Measurements from ENCODE around the gene SLC39A1.

The SLC39A1 gene

GRCh38 chr1:153976819-153977249 lies 13.5 kb upstream of the SLC39A1 start:
- no peak for DNase-seq

- no peak for DNase-seq
Observed at GRCh38 chr1:153973525-153973924, 10.2 kb upstream of the SLC39A1 start.

DNA sequence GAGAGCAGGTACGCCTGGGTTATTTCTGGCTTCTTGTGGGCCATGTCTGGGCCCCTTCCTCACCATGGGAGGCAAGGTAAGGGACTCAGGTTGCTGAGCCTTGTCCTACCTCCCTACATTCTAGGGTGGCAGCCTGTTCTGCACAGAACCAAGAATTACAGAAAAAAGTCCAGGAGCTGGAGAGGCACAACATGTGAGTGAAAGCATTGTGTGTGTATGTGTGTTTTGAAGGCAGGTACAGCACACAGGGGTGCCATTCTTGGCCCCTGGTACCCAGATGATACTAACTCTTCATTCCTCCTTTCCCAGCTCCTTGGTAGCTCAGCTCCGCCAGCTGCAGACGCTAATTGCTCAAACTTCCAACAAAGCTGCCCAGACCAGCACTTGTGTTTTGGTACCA lies 9.7 kb upstream of the SLC39A1 start:
- no peak for DNase-seq

GRCh38 chr1:153970346-153970745 lies 7.0 kb upstream of the SLC39A1 start:
- DNase-seq, result no peak

DNA sequence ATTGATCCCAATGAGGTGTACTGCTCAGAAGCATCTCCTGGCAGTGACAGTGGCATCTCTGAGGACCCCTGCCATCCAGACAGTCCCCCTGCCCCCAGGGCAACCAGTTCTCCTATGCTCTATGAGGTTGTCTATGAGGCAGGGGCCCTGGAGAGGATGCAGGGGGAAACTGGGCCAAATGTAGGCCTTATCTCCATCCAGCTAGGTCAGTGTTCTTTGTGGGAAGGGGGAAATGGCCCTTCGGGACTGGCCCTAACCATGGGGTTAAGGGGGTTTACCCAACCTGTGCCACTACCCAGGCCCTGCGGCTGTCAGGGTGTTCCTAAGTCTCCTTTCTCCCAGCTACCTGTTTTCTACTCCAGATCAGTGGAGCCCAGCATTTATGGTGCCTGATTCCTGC lies 5.6 kb upstream of the SLC39A1 start:
- no peak for DNase-seq

DNA sequence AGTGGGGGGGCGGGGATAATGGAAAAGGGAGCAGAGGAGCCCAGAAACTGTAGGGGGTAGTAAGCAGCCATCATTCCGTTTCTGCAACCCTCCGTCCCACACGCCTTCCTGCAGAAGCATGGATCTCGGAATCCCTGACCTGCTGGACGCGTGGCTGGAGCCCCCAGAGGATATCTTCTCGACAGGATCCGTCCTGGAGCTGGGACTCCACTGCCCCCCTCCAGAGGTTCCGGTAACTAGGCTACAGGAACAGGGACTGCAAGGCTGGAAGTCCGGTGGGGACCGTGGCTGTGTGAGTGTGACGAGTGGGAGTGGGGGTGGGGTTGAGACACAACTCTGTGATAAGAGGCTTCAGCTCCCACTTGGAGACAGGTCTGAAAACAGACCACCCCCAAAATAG lies 5.1 kb upstream of the SLC39A1 start:
- DNase-seq, result no peak

GRCh38 chr1:153968000-153968363 lies 4.6 kb upstream of the SLC39A1 start:
- DNase-seq, result no peak

GRCh38 chr1:153967107-153967999 lies 4.0 kb upstream of the SLC39A1 start, which contains the start of gene CREB3L4:
Gene CREB3L4 (plus strand): TSS chr1:153967902. CDS start chr1:153968526, 624 bp downstream.
- DNase-seq, result peak; percentile 90

DNA sequence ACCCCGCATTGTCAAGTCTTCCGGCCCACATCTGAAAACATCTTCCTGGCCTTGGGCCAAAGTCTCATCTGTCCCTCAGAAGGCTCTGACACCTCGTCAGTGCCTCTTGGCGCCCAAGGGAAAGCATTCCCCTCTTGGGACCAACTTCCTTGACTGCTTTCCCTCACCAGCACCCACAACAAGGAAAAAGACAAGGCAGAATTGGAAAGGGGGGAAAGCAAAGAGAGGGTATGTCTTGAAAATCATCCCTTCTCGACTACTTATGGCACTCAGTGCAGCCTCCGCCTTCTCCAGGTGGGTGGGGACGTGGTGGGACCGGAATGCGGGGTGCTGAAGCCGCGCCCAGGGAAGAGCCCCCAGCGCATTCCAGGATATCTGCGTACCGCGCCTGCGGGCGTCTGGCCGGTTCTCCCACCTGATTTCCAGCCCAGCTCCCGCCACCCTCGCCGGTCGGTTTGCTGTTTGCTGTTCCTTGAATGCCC lies 554 bp upstream of the SLC39A1 start:
- no peak for DNase-seq

DNA sequence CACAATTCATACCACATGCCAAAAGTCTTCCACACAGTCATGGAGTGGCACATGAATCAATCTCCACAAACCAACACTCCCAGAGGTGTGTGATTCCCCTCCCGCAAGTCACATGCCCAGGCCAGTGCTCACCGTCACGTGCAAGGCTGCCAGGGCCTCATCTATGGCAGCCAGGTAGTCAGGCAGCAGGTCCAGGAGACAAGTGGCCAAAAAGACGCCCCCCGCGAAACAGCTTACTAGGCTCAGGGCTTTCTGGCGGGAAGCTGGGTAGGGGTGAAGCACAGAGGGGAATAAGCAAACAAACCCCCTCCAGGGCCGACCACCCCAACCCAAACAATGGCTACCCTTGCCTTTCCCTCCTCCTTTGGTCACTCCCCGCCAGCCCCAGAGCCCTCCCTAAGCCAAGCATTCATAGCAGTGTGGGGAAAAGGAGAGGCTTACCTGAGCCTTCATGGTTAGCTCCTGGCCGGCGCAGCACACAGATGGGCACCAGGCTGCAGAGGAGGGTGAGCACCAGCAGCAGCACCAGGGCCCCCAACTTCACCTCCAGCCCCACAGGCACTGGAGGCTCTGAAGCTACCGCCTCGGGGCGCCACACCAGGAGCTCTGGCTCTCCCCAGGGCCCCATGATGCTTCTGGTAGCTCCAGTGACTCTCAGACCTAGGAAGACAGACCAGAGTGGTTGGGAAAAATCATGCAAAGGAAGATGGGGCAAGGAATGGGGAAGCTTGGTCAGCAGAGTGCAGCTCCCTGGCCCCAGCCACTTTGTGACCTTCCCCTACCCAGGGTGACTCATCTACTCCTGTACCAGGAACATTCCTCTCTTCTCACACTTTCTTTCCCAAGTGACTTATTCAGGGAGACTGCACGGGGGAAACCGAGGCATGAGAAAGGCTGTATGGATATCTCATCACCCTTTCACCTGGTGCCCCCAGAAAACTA lies 978 bp downstream of the SLC39A1 start:
- no peak for DNase-seq

GRCh38 chr1:153961421-153961820 lies 1.9 kb downstream of the SLC39A1 start:
- no peak for DNase-seq

GRCh38 chr1:153960206-153960605 lies 3.1 kb downstream of the SLC39A1 start:
- no peak for DNase-seq

DNA sequence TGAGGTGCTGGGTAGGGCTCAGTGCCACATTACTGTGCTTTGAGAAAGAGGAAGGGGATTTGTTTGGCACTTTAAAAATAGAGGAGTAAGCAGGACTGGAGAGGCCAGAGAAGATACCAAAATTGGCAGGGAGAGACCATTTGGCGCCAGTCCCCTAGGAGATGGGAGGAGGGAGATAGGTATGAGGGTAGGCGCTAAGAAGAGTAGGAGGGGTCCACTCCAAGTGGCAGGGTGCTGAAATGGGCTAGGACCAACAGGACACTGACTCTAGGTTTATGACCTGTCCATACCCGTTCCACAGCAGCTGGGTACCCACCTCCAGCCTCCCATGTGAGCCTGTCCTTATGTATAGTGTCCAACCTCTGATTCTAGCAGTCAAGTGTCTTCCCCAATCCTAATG lies 3.9 kb downstream of the SLC39A1 start:
- DNase-seq, result no peak

DNA sequence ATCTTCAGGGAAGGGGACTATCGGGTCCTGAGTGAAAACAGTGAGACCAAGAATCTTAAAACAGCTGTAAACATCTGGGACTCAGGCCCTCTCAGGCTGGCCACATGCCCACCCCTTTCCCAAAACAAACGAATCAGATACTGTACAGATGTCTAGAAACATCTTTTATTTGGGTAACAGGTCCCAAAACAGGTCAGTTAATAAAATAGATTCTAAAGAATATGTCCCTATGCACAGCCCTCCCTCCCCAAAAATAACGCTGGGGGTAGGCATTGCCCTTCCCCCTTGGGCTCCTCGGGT lies 4.4 kb downstream of the SLC39A1 start:
- no peak for DNase-seq

DNA sequence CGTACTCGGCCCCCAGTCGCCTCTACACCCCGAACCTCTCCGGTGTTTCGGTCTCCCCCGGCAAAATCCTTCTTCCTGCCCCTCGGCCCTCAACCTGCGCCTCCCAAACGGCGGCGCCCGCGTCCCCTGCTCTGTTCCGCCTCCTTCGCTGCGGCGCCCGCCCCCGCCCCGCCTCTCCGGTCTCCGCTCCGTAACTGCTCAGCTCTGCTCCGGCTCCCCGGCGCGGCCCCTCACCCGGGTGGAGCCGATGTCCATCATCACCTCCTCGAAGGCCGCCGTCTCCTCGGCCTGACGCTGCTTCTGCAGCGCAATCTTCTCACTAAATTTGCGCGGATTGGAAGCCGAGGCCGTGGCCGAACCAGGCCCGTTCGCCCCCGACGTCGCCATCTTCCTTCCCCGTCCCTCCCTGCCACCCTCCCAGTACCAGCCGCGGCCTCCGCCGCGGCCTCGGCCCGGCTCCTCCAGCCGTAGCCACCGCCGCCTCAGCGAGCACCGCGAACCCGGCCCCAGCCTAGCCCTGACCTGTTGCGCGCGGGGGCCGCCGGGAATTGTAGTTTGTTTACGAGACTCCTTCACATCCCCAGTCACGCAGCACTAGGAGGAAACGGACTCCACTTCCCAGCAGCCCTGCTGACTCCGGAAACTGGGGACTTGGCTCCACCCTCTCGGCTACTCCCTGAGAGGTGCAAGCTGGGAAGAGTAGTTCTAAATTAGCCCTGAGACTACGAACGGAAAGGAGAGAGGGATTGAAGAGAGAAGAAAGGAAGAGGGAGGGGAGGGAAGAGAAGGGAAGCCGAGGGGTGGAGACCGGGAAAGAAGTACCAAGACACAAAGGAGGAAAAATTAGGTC lies 5.0 kb downstream of the SLC39A1 start, which contains the start of gene CRTC2:
Gene CRTC2, minus strand, starts transcription at position 502 of the 850 bp plus-strand sequence. Its CDS starts 115 bp downstream, at position 387.
- DNase-seq, result peak; percentile 98

- DNase-seq, result peak; percentile 62
Observed at GRCh38 chr1:153957744-153958110, 5.6 kb downstream of the SLC39A1 start.

GRCh38 chr1:153956997-153957715 lies 6.2 kb downstream of the SLC39A1 start:
- no peak for DNase-seq

GRCh38 chr1:153954826-153955225 lies 8.5 kb downstream of the SLC39A1 start:
- DNase-seq, result no peak

DNA sequence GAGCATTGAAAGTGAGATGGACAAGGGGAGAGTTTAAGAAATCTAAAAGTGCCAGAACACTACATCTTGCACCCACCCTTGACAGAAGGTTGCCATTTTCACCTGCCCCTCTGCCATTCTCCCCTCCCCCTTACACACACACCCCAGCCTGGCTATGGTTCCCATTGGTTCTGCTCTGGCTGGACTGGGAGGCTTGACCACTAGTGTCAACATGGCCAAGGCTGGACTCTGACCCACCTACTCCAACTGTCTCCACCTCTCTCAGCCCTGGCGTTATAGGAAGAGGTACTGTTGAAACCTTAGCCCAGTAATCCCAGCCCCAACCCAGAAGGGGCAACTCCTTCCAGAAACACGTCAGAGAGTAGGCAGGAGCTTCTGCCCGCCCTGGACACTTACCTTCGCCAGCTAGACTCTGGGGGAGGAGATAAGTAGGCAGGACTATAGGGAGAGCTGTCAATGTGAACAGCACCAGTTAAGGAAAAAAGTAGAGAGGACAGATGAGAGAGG lies 9.4 kb downstream of the SLC39A1 start:
- DNase-seq, result no peak

GRCh38 chr1:153951801-153952200 lies 11.5 kb downstream of the SLC39A1 start:
- no peak for DNase-seq

- DNase-seq, result no peak
Observed at GRCh38 chr1:153951183-153951582, 12.2 kb downstream of the SLC39A1 start.

Data from CD4-positive, alpha-beta T cell treated with Interleukin-12 subunit alpha and Interleukin-12 subunit beta, for 1 hour (primary cell).